ENCODE data around the gene TRAPPC2B. TPM values are rescaled to one million over a fixed set of nuclear protein-coding genes. Genes with fewer than 3 reads are reported as not detected.
A peak's percentile ranks its signal among the peaks of the same experiment; 100 is the strongest.

TRAPPC2B gene
- polyA plus RNA-seq, 3 donors: 7.4 to 13.9 (median 11.5) TPM

GRCh38 chr19:57317503-57317902, 45.8 kb upstream of the TRAPPC2B start:
- peaks cover 7 to 9% of the 10 kb centered on the region in 2 donors for H3K9me3 ChIP-seq (replicated peaks in 1 of 2; ENCODE audit: control insufficient read depth in 1 of 2, insufficient read depth in 1 of 2, low read length in 2 of 2)
- H3K9ac ChIP-seq (ENCODE audit: insufficient read depth, low read length, poor library complexity, severe bottlenecking): no peak overlapping the region
- Mint-ChIP-seq H3K27ac (no peak overlapping the region), H3K4me1 (peaks cover 22% of the 10 kb centered on the region), H3K4me3 (no peak overlapping the region), H3K9me3 (peaks cover 16 to 42% (median 26%) of the 10 kb centered on the region in 7 donors), H3K27me3 (ENCODE audit: low read depth in 3 of 3) (peaks cover 29 to 55% (median 43%) of the 10 kb centered on the region in 3 donors), H3K36me3 (no peaks in the 10 kb centered on the region)
- H3K4me1 ChIP-seq (ENCODE audit: control insufficient read depth in 1 of 2, insufficient read depth in 2 of 2, low read length in 2 of 2): peaks cover 15 to 16% of the 10 kb centered on the region in 2 donors
- DNase-seq: no peak
- no peaks in the 10 kb centered on the region for H3K36me3 ChIP-seq (replicated peaks in 1 of 2; ENCODE audit: control insufficient read depth in 1 of 2, insufficient read depth in 2 of 2, low read length in 2 of 2)
- peak overlapping the region; percentile 35 for H2AFZ ChIP-seq (ENCODE audit: insufficient read depth, low read depth, low read length, poor library complexity, severe bottlenecking)
- 21% methylated on average over 25 of the region's 29 CpGs for WGBS (ENCODE audit: insufficient coverage)
- peaks cover 21% of the 10 kb centered on the region for H3K79me2 ChIP-seq (ENCODE audit: insufficient read depth, low read length)
- no peak overlapping the region for H3K4me3 ChIP-seq (replicated peaks in 1 of 3; ENCODE audit: low read depth in 2 of 3, low read length in 3 of 3)
- intact Hi-C loops (cut with micrococcal nuclease): loop anchor here in 1 of 2 donors (5.0 kb wide), 1 partner anchor 35 kb away; the partner anchor contains the start of gene ZNF460
- H3K27ac ChIP-seq (ENCODE audit: low read depth in 1 of 2, low read length in 2 of 2): no peak overlapping the region
- TF ChIP-seq, protein P1, sequence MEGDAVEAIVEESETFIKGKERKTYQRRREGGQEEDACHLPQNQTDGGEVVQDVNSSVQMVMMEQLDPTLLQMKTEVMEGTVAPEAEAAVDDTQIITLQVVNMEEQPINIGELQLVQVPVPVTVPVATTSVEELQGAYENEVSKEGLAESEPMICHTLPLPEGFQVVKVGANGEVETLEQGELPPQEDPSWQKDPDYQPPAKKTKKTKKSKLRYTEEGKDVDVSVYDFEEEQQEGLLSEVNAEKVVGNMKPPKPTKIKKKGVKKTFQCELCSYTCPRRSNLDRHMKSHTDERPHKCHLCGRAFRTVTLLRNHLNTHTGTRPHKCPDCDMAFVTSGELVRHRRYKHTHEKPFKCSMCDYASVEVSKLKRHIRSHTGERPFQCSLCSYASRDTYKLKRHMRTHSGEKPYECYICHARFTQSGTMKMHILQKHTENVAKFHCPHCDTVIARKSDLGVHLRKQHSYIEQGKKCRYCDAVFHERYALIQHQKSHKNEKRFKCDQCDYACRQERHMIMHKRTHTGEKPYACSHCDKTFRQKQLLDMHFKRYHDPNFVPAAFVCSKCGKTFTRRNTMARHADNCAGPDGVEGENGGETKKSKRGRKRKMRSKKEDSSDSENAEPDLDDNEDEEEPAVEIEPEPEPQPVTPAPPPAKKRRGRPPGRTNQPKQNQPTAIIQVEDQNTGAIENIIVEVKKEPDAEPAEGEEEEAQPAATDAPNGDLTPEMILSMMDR (IDR thresholded peaks at IDR 0.05): no peak
- H3K27me3 ChIP-seq (ENCODE audit: control insufficient read depth in 2 of 2, insufficient read depth in 2 of 2, low read length in 2 of 2): peaks cover 27 to 40% of the 10 kb centered on the region in 2 donors
- H4K20me1 ChIP-seq (ENCODE audit: insufficient read depth, low read length): no peaks in the 10 kb centered on the region
- H3K4me2 ChIP-seq (replicated peaks; ENCODE audit: extremely low read depth, low read length, poor library complexity, severe bottlenecking): no peak overlapping the region

GRCh38 chr19:57319869-57320179, 43.5 kb upstream of the TRAPPC2B start:
- peaks cover 29 to 40% (median 34%) of the 10 kb centered on the region in 3 donors for H3K27me3 Mint-ChIP-seq (ENCODE audit: low read depth in 3 of 3)
- peak overlapping the region; percentile 92 to 99 (median 94) for H3K27ac Mint-ChIP-seq
- WGBS (ENCODE audit: insufficient coverage): 0% methylated on average over 1 of the region's 1 CpG
- peak overlapping the region; percentile 91 for H3K9ac ChIP-seq (ENCODE audit: insufficient read depth, low read length, poor library complexity, severe bottlenecking)
- intact Hi-C loops (cut with micrococcal nuclease): loop anchor here in 1 of 2 donors (5.0 kb wide), 1 partner anchor 38 kb away; the partner anchor contains the start of gene ZNF460
- H3K36me3 Mint-ChIP-seq: peaks cover 15 to 19% of the 10 kb centered on the region in 2 donors
- peaks cover 24% of the 10 kb centered on the region for H3K4me1 Mint-ChIP-seq
- peaks cover 15 to 19% of the 10 kb centered on the region in 2 donors for H3K36me3 ChIP-seq (replicated peaks in 1 of 2; ENCODE audit: control insufficient read depth in 1 of 2, insufficient read depth in 2 of 2, low read length in 2 of 2)
- peak overlapping the region; percentile 92 for H2AFZ ChIP-seq (ENCODE audit: insufficient read depth, low read depth, low read length, poor library complexity, severe bottlenecking)
- H3K4me3 Mint-ChIP-seq: peak overlapping the region; percentile 88 to 97
- peak overlapping the region; percentile 69 to 83 (median 72) for H3K4me3 ChIP-seq (replicated peaks in 1 of 3; ENCODE audit: low read depth in 2 of 3, low read length in 3 of 3)
- DNase-seq: no peak
- H3K4me2 ChIP-seq (replicated peaks; ENCODE audit: extremely low read depth, low read length, poor library complexity, severe bottlenecking): peak overlapping the region; percentile 75
- TF ChIP-seq, protein P1 (IDR thresholded peaks at IDR 0.05): no peak
- peaks cover 9 to 14% of the 10 kb centered on the region in 2 donors for H3K9me3 ChIP-seq (replicated peaks in 1 of 2; ENCODE audit: control insufficient read depth in 1 of 2, insufficient read depth in 1 of 2, low read length in 2 of 2)
- H3K9me3 Mint-ChIP-seq: peaks cover 17 to 58% (median 41%) of the 10 kb centered on the region in 7 donors
- H3K27ac ChIP-seq (ENCODE audit: low read depth in 1 of 2, low read length in 2 of 2): peak overlapping the region; percentile 88 to 92
- no peaks in the 10 kb centered on the region for H4K20me1 ChIP-seq (ENCODE audit: insufficient read depth, low read length)
- peaks cover 22 to 40% of the 10 kb centered on the region in 2 donors for H3K27me3 ChIP-seq (ENCODE audit: control insufficient read depth in 2 of 2, insufficient read depth in 2 of 2, low read length in 2 of 2)
- peaks cover 15 to 16% of the 10 kb centered on the region in 2 donors for H3K4me1 ChIP-seq (ENCODE audit: control insufficient read depth in 1 of 2, insufficient read depth in 2 of 2, low read length in 2 of 2)
- peaks cover 22% of the 10 kb centered on the region for H3K79me2 ChIP-seq (ENCODE audit: insufficient read depth, low read length)

All from CD14-positive monocyte (primary cell).